NT2/D1 (cell line): ENCODE data around the gene NRXN2.
"Not testable (repeated sequence)": the region's sequence is repeated elsewhere in the genome, so short reads cannot be mapped to it uniquely, and the experiment has no call there.

ENCODE experiments used
- SUZ12 ChIP-seq: IDR thresholded peaks from 2 replicates; pipeline ENCODE4 v1.6.1; 2011; ENCODE audit not compliant: insufficient read length, insufficient read depth; ENCODE audit errors: extremely low read depth
- YY1 ChIP-seq: IDR thresholded peaks from 2 replicates; pipeline ENCODE4 v1.6.1; 2011; ENCODE audit not compliant: insufficient read length, insufficient read depth
- ZNF274 ChIP-seq: IDR thresholded peaks from 2 replicates; pipeline ENCODE4 v1.6.1; 2011; ENCODE audit warnings: mild to moderate bottlenecking, low read depth, low read length

- not testable (repeated sequence) for TF ChIP-seq YY1, ZNF274, SUZ12
Measured at GRCh38 chr11:64664236-64664870, 58.6 kb downstream of the NRXN2 start.
